CD4-positive, CD25-positive, alpha-beta regulatory T cell (primary cell): ENCODE measurements around the gene PLPPR2. TPM values are rescaled to one million over a fixed set of nuclear protein-coding genes. Genes with fewer than 3 reads are reported as not detected.

Source experiments
- ATAC-seq, 2 donors: fragments of 150-1000 bp; cut with Tn5 transposase; one replicate each; pipeline ENCODE4 v1.10.0; 2021; ENCODE audit warnings: low read depth in 2 of 2, moderate number of reproducible peaks in 2 of 2, moderate library complexity in 1 of 2
- DNase-seq, 3 donors: peaks; one replicate each; pipeline versions ENCODE4 v3.0.0 to v3.0.0-alpha.2; 2012 to 2022; ENCODE audit warnings: mixed read lengths in 1 of 3
- H3K27ac ChIP-seq: one replicate; pipeline ENCODE4 v1.7.0; 2013; ENCODE audit warnings: mild to moderate bottlenecking, low read length; ENCODE audit not compliant: insufficient read depth, poor library complexity, severe bottlenecking
- H3K27me3 ChIP-seq: one replicate; pipeline ENCODE4 v1.7.0; 2013; ENCODE audit warnings: low read length; ENCODE audit not compliant: control insufficient read depth, insufficient read depth
- H3K36me3 ChIP-seq: one replicate; pipeline ENCODE4 v1.7.0; 2013; ENCODE audit warnings: mild to moderate bottlenecking, low read length, moderate library complexity; ENCODE audit not compliant: control insufficient read depth, insufficient read depth
- H3K4me1 ChIP-seq: 2 replicates; pipeline ENCODE4 v1.7.0; 2013; ENCODE audit warnings: mild to moderate bottlenecking, low read length; ENCODE audit not compliant: insufficient read depth, control insufficient read depth, poor library complexity, severe bottlenecking
- H3K4me3 ChIP-seq: one replicate; pipeline ENCODE4 v1.7.0; 2013; ENCODE audit warnings: low read depth, mild to moderate bottlenecking, low read length, moderate library complexity
- H3K9me3 ChIP-seq, 2 experiments: 1 replicate in 1 of 2; 2 replicates in 1 of 2; pipeline ENCODE4 v1.7.0; 2013; ENCODE audit warnings: low read length in 2 of 2, mild to moderate bottlenecking in 1 of 2, moderate library complexity in 1 of 2; ENCODE audit not compliant: control insufficient read depth in 2 of 2
- H3K27ac Mint-ChIP-seq, 3 donors: one replicate each; pipeline ENCODE4 v1.8.0; 2020 to 2022; ENCODE audit warnings: mild to moderate bottlenecking in 3 of 3, mixed read lengths in 3 of 3, moderate library complexity in 2 of 3
- H3K27me3 Mint-ChIP-seq: one replicate; pipeline ENCODE4 v1.8.0; 2022; ENCODE audit warnings: mild to moderate bottlenecking, mixed read lengths
- H3K36me3 Mint-ChIP-seq: one replicate; pipeline ENCODE4 v1.8.0; 2020; ENCODE audit warnings: mixed read lengths
- H3K4me1 Mint-ChIP-seq, 4 donors: one replicate each; pipeline ENCODE4 v1.8.0; 2020 to 2022; ENCODE audit warnings: mixed read lengths in 4 of 4, mild to moderate bottlenecking in 1 of 4
- H3K4me3 Mint-ChIP-seq, 4 donors: one replicate each; pipeline ENCODE4 v1.8.0; 2020 to 2022; ENCODE audit warnings: mild to moderate bottlenecking in 4 of 4, mixed read lengths in 4 of 4, moderate library complexity in 3 of 4
- H3K9me3 Mint-ChIP-seq, 7 donors: one replicate each; pipeline ENCODE4 v1.8.0; 2020 to 2022; ENCODE audit warnings: mixed read lengths in 7 of 7, mild to moderate bottlenecking in 3 of 7, moderate library complexity in 2 of 7
- polyA plus RNA-seq, 4 donors: library from polyadenylated mRNA; unstranded; fragments of 300-500 nt; fragmentation: Illumina TruSeq; gene quantifications; one replicate each; pipeline ENCODE4 v1.2.3, GENCODE V29; 2021
- total RNA-seq: library from RNA; stranded (reverse); gene quantifications from one replicate; pipeline ENCODE4 v1.2.3, GENCODE V29; 2022

PLPPR2 gene
- total and polyA plus RNA-seq, 5 donors from 2014 or later = 0.86 to 10.4 (median 2.3) TPM

DNA sequence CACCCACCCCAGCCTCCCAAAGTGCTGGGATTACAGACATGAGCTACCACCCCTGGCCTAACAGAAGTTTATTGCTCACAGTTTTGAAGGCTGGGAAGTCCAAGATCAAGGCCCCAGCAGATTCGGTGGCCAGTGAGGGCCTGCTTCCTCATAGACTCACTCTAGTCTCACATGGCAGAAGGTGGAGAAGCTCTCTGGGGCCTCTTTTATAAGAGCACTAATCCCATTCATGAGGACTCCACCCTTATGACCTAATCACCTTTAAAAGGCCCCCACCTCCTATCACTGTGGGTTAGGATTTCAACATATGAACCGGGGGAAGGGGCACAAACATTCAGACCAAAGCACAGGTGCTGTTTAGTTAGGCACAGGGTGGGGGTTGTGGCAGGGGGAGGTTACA, 12.3 kb downstream of the PLPPR2 start:
- H3K27ac ChIP-seq = no peak overlapping the region

DNA sequence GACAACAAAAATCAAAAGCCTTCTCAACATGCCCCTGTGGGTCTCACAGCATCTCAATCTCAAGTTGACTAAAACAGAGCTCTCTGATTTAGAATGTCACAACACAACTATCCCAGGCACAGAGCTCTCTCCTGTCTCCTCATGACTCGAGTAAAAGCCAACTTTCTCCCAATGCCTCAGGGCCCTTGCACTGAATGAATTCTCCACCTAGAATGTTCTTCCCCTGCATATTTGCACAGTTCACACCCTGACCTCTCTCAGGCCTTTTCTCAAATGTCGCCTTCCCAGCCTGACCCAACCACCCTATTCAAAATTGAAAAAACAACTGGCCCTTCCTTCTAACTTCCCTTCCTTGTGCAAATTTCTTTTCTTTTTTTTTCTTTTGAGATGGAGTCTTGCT, 15.5 kb downstream of the PLPPR2 start:
- no peak overlapping the region for H3K27ac Mint-ChIP-seq
- DNase-seq = no peak
- Histone ChIP-seq H3K36me3 (no peaks in the 10 kb centered on the region), H3K27ac (no peak overlapping the region), H3K9me3 (no peaks in the 10 kb centered on the region), H3K27me3 (no peaks in the 10 kb centered on the region), H3K4me1 (peaks cover 15% of the 10 kb centered on the region), H3K4me3 (no peak overlapping the region)
- H3K4me3 Mint-ChIP-seq = peak overlapping the region in 1 of 4 donors; percentile 68
- ATAC-seq = no peak
- H3K9me3 Mint-ChIP-seq = no peaks in the 10 kb centered on the region
- H3K4me1 Mint-ChIP-seq = peaks cover 0 to 12% (median 2%) of the 10 kb centered on the region in 4 donors
- peaks cover 29% of the 10 kb centered on the region for H3K36me3 Mint-ChIP-seq
- H3K27me3 Mint-ChIP-seq = no peaks in the 10 kb centered on the region

More for the DNA sequence above, 12.3 kb downstream of the PLPPR2 start:
- H3K36me3 Mint-ChIP-seq = peaks cover 30% of the 10 kb centered on the region
- Histone ChIP-seq H3K27me3 (no peaks in the 10 kb centered on the region), H3K9me3 (no peaks in the 10 kb centered on the region), H3K36me3 (no peaks in the 10 kb centered on the region), H3K4me1 (no peaks in the 10 kb centered on the region), H3K4me3 (no peak overlapping the region)
- H3K27ac Mint-ChIP-seq = no peak overlapping the region
- DNase-seq (no peak), ATAC-seq (no peak)
- no peak overlapping the region for H3K4me3 Mint-ChIP-seq
- H3K4me1 Mint-ChIP-seq = peaks cover 0 to 6% (median 0%) of the 10 kb centered on the region in 4 donors
- H3K27me3 Mint-ChIP-seq = no peaks in the 10 kb centered on the region
- H3K9me3 Mint-ChIP-seq = no peaks in the 10 kb centered on the region

DNA sequence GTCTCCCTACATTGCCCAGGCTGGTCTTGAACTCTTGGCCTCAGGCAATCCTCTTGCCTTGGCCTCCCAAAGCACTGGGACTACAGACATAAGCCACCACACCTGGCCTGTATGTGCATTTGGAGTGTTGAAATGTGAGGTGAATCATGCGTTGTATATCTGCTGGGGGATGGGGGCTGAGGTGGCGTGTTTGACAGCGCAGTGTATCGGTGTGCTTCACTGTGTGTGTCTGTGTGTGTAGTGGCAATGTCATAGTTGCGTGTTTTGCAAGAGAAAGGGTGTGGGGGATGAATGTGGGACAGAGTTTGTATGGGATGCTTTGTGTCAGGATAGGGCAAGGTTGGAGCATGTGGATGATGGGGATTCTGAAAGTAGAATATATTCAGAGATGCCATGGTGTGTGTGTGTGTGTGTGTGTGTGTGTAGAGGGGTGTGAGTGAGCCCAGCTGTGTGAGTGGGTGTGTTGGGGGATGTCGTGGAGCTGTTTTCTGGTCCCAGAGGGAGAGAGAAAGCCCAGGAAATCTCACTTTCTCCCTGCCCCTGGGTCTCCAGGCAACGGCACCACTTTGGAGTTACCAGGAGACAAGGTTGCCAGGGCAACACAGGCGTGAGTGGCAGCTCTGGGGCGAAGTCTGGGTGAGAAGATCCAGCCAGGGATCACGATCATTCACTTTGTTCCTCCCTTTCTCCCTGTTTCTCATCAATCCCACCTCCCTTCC, 18.1 kb downstream of the PLPPR2 start:
- DNase-seq (no peak), ATAC-seq (no peak)

DNA sequence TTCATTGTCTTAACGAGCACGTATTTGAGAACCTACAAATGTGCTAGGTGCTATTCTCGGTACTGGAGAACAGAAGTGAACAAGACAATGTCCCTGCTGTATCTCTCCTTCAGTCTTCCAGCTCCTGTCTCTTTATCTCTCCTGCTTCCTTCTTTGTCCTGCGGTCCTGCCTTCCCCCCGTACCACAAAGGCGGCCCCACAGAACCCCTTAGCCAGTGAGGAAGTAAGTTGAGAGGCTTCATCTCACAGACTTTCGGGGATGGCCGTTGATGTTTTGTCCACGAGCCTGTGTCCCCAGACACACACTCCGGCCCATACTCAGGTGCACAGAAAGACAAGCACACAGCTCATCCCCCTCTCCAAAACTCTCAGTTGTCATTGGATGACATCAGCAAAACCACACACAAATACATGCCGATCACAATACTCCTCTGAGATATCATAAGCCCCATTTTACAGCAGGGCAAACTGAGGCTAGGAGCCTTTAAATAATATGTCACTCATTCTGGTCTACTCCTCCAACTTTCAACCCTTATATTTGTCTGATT, 18.7 kb downstream of the PLPPR2 start:
- H3K27me3 ChIP-seq = no peaks in the 10 kb centered on the region
- no peak for ATAC-seq
- H3K27ac ChIP-seq = peak overlapping the region; percentile 97
- peaks cover 5% of the 10 kb centered on the region for H3K36me3 ChIP-seq
- Mint-ChIP-seq H3K4me3 (peak overlapping the region in 1 of 4 donors; percentile 15), H3K27ac (no peak overlapping the region), H3K27me3 (no peaks in the 10 kb centered on the region), H3K36me3 (peaks cover 22% of the 10 kb centered on the region), H3K9me3 (no peaks in the 10 kb centered on the region), H3K4me1 (peaks cover 0 to 25% (median 12%) of the 10 kb centered on the region in 4 donors)
- no peak for DNase-seq
- no peaks in the 10 kb centered on the region for H3K9me3 ChIP-seq
- peak overlapping the region; percentile 90 for H3K4me3 ChIP-seq
- peaks cover 42% of the 10 kb centered on the region for H3K4me1 ChIP-seq

More for the DNA sequence above, 18.1 kb downstream of the PLPPR2 start:
- H3K4me3 ChIP-seq = peak overlapping the region; percentile 90
- H3K27ac ChIP-seq = no peak overlapping the region
- Mint-ChIP-seq H3K9me3 (no peaks in the 10 kb centered on the region), H3K4me3 (peak overlapping the region in 2 of 4 donors; percentile 15 to 47), H3K27me3 (no peaks in the 10 kb centered on the region), H3K27ac (peak overlapping the region in 1 of 3 donors; percentile 38), H3K36me3 (peaks cover 26% of the 10 kb centered on the region), H3K4me1 (peaks cover 0 to 22% (median 11%) of the 10 kb centered on the region in 4 donors)
- H3K4me1 ChIP-seq = peaks cover 40% of the 10 kb centered on the region
- no peaks in the 10 kb centered on the region for H3K27me3 ChIP-seq
- H3K36me3 ChIP-seq = peaks cover 5% of the 10 kb centered on the region
- no peaks in the 10 kb centered on the region for H3K9me3 ChIP-seq

DNA sequence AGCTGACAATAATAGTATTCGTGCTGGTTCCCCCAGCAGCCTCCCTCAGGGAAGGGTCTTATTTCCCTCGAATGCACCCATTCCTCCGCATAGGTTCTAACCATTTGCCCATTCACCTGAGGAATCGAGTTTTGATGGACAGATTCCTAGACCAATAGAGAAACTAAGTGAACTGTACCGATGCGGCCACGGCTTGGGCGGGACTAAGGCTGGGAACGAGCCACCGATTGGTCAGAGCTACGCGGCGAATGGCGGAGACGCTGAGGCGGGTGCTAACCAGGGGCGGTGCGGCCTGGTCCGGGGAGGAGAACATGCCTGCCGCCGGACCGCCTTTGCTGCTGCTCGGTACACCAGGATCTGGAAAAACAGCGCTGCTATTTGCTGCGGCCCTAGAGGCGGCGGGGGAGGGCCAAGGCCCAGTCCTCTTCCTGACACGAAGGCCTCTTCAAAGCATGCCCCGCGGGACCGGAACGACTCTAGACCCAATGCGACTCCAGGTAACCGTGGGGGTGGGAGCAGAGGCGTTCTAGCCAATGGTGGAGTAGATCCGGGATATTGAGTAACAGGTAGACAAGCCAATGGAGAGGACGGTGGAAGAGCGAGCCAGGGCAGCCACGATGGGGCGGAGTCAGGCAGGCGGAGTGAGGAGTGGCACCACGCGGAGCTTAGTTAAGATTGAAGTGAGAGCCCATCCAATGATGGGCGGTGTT, 19.4 kb downstream of the PLPPR2 start, which contains the start of gene SWSAP1:
Gene SWSAP1, plus strand, starts transcription at position 234 of the 710 bp plus-strand sequence. Its CDS starts 15 bp downstream, at position 249.
- H3K36me3 ChIP-seq = peaks cover 5% of the 10 kb centered on the region
- H3K4me1 Mint-ChIP-seq = peaks cover 0 to 29% (median 12%) of the 10 kb centered on the region in 4 donors
- no peaks in the 10 kb centered on the region for H3K27me3 Mint-ChIP-seq
- DNase-seq (peak; percentile 96 to 100 (median 99)), ATAC-seq (peak; percentile 89 to 92)
- H3K9me3 Mint-ChIP-seq = no peaks in the 10 kb centered on the region
- H3K4me3 ChIP-seq = peak within 1 kb of the TSS; percentile 90
- peak within 1 kb of the TSS in 1 of 4 donors; percentile 15 for H3K4me3 Mint-ChIP-seq
- H3K36me3 Mint-ChIP-seq = peaks cover 16% of the 10 kb centered on the region
- peak within 1 kb of the TSS; percentile 97 for H3K27ac ChIP-seq
- H3K27me3 ChIP-seq = no peaks in the 10 kb centered on the region
- no peaks in the 10 kb centered on the region for H3K9me3 ChIP-seq
- H3K27ac Mint-ChIP-seq = no peak within 1 kb of the TSS
- H3K4me1 ChIP-seq = peaks cover 42% of the 10 kb centered on the region

DNA sequence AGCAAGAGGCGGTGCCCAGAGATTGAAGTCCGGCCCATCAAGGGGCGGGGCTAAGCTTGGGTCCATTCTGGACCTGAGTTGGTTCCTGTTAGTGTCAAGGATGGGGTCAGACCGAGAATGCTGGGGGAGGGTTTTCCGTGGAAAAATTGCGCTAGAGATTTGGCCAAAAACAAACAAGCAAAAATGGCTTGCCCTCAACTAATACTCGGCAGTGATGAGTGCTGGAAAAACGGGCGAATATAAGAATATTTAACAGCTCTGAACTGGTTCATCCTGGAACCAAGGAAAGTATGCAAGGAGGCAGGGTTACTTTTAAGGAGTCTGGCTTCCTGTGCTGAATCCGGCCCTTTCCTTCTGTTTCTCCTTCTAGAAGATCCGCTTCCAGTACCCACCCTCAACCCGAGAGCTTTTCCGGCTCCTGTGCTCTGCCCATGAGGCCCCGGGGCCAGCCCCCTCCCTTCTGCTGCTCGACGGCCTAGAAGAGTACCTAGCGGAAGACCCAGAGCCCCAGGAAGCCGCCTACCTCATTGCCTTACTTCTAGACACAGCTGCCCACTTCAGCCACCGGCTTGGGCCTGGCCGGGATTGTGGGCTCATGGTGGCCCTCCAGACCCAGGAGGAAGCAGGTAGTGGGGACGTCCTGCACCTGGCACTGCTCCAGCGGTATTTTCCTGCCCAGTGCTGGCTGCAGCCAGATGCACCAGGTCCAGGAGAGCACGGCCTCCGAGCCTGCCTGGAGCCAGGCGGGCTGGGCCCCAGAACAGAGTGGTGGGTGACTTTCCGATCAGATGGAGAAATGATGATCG, 20.1 kb downstream of the PLPPR2 start:
- H3K4me1 Mint-ChIP-seq = peaks cover 0 to 36% (median 17%) of the 10 kb centered on the region in 4 donors
- Histone ChIP-seq H3K27me3 (no peaks in the 10 kb centered on the region), H3K4me1 (peaks cover 48% of the 10 kb centered on the region), H3K36me3 (peaks cover 5% of the 10 kb centered on the region), H3K27ac (peak overlapping the region; percentile 97), H3K4me3 (peak overlapping the region; percentile 90), H3K9me3 (no peaks in the 10 kb centered on the region)
- H3K36me3 Mint-ChIP-seq = peaks cover 15% of the 10 kb centered on the region
- DNase-seq = peak; percentile 56 to 94 (median 84)
- no peaks in the 10 kb centered on the region for H3K9me3 Mint-ChIP-seq
- no peaks in the 10 kb centered on the region for H3K27me3 Mint-ChIP-seq
- H3K4me3 Mint-ChIP-seq = no peak overlapping the region
- peak; percentile 43 to 54 for ATAC-seq
- no peak overlapping the region for H3K27ac Mint-ChIP-seq

DNA sequence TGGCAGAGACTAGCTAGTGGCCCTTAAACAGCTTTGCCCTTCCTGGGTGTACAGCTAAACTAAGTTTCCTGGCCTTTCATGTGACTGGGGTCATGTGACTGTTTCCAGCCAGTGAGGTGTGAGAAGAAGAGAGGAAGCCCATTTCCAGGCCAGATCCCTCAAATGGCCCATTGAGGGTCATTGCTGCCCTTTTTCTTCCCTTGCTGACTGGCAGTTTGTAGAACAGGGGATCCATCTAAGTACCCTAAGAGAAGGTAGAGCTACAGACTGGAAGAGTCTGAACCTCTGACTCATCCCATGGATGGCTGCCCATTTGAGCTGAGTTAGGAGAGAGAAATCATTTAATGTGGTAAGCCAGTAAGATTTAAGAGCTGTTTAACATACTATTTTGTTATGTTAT, 22.0 kb downstream of the PLPPR2 start:
- no peaks in the 10 kb centered on the region for H3K9me3 Mint-ChIP-seq
- H3K27me3 ChIP-seq = no peaks in the 10 kb centered on the region
- ATAC-seq = no peak
- peaks cover 62% of the 10 kb centered on the region for H3K4me1 ChIP-seq
- H3K4me3 ChIP-seq = no peak overlapping the region
- peaks cover 5 to 45% (median 27%) of the 10 kb centered on the region in 4 donors for H3K4me1 Mint-ChIP-seq
- peaks cover 6% of the 10 kb centered on the region for H3K36me3 Mint-ChIP-seq
- peaks cover 5% of the 10 kb centered on the region for H3K36me3 ChIP-seq
- DNase-seq = peak in 1 of 3 donors; percentile 70
- H3K4me3 Mint-ChIP-seq = peak overlapping the region; percentile 43 to 79 (median 62)
- peak overlapping the region; percentile 58 for H3K27ac ChIP-seq
- H3K27ac Mint-ChIP-seq = peak overlapping the region; percentile 22 to 87 (median 80)
- H3K27me3 Mint-ChIP-seq = peaks cover 12% of the 10 kb centered on the region
- H3K9me3 ChIP-seq = no peaks in the 10 kb centered on the region
